Keratinocyte (primary cell): ENCODE measurements around the gene N4BP2L1. TPM values are rescaled to one million over a fixed set of nuclear protein-coding genes. Genes with fewer than 3 reads are reported as not detected.

Source experiments
- DNase-seq: peaks from one replicate; pipeline ENCODE4 v3.0.0-alpha.2; 2011; ENCODE audit warnings: low read depth, missing footprints, low spot score
- FAIRE-seq: peaks from 2 replicates; lab custom pipeline; 2011; peaks lifted over from hg19 to GRCh38; lab: Jason Lieb, UNC
- H2AFZ ChIP-seq: 2 replicates; pipeline ENCODE4 v1.6.0; 2012; ENCODE audit warnings: low read length, control low read depth, inconsistent platforms; ENCODE audit not compliant: control insufficient read depth
- H3K27ac ChIP-seq: 2 replicates; pipeline ENCODE4 v1.5.1; 2011; ENCODE audit warnings: low read length; ENCODE audit not compliant: control insufficient read depth, insufficient read depth
- H3K27me3 ChIP-seq: 3 replicates; pipeline ENCODE4 v1.6.0; 2011; ENCODE audit warnings: low read length; ENCODE audit not compliant: control insufficient read depth, insufficient read depth; ENCODE audit errors: extremely low read depth
- H3K36me3 ChIP-seq, 2 experiments: 2 replicates in 1 of 2; 3 replicates in 1 of 2; pipeline ENCODE4 v1.5.1; 2011; ENCODE audit warnings: low read length in 2 of 2, mild to moderate bottlenecking in 1 of 2; ENCODE audit not compliant: control insufficient read depth in 2 of 2, insufficient read depth in 2 of 2; ENCODE audit errors: extremely low read depth in 1 of 2
- H3K4me1 ChIP-seq: 3 replicates; pipeline ENCODE4 v1.5.1; 2011; ENCODE audit warnings: low read length; ENCODE audit not compliant: control insufficient read depth, insufficient read depth; ENCODE audit errors: extremely low read depth
- H3K4me2 ChIP-seq: 3 replicates; pipeline ENCODE4 v1.6.0; 2011; ENCODE audit warnings: low read depth, low read length; ENCODE audit not compliant: control insufficient read depth, insufficient read depth; ENCODE audit errors: extremely low read depth
- H3K4me3 ChIP-seq, 3 experiments: fragments of 200-600 bp in 1 of 3; sonication (generic) in 1 of 3; 2 replicates in 2 of 3; 3 replicates in 1 of 3; pipeline ENCODE4 v1.5.1; 2011 to 2016; ENCODE audit warnings: low read length in 3 of 3, mild to moderate bottlenecking in 3 of 3, control low read depth in 2 of 3, inconsistent platforms in 1 of 3, low read depth in 1 of 3, mixed read lengths in 1 of 3, mixed run types in 1 of 3, moderate library complexity in 1 of 3; ENCODE audit not compliant: control insufficient read depth in 2 of 3, insufficient read depth in 2 of 3; ENCODE audit errors: extremely low read depth in 1 of 3
- H3K79me2 ChIP-seq: 2 replicates; pipeline ENCODE4 v1.6.0; 2012; ENCODE audit warnings: low read length; ENCODE audit not compliant: control insufficient read depth, insufficient read depth
- H3K9ac ChIP-seq: 3 replicates; pipeline ENCODE4 v1.6.0; 2011; ENCODE audit warnings: low read length; ENCODE audit not compliant: control insufficient read depth, insufficient read depth; ENCODE audit errors: extremely low read depth
- H3K9me1 ChIP-seq: 3 replicates; pipeline ENCODE4 v1.6.0; 2011; ENCODE audit warnings: low read length; ENCODE audit not compliant: control insufficient read depth, insufficient read depth; ENCODE audit errors: extremely low read depth
- H3K9me3 ChIP-seq: 2 replicates; pipeline ENCODE4 v1.5.1; 2012; ENCODE audit warnings: low read depth, low read length; ENCODE audit not compliant: control insufficient read depth
- H4K20me1 ChIP-seq: 3 replicates; pipeline ENCODE4 v1.6.0; 2011; ENCODE audit warnings: low read length; ENCODE audit not compliant: control insufficient read depth, insufficient read depth; ENCODE audit errors: extremely low read depth
- CTCF ChIP-seq, 3 experiments: IDR thresholded peaks in 1 of 3; conservative IDR thresholded peaks in 1 of 3; optimal IDR thresholded peaks in 1 of 3; 2 replicates in 2 of 3; 3 replicates in 1 of 3; pipeline versions ENCODE3 to v1.5.1; 2011; ENCODE audit warnings: low read length in 3 of 3, mild to moderate bottlenecking in 3 of 3, moderate library complexity in 2 of 3, control low read depth in 1 of 3, inconsistent platforms in 1 of 3; ENCODE audit not compliant: insufficient read depth in 2 of 3; ENCODE audit errors: extremely low read depth in 1 of 3
- EZH2 ChIP-seq: IDR thresholded peaks from one replicate; pipeline ENCODE4 v1.6.1; 2012; ENCODE audit warnings: inconsistent platforms, mild to moderate bottlenecking, low read length, moderate library complexity
- dilution Hi-C: fragments of 300-500 bp; cut with MboI; formaldehyde crosslinking; loops from one replicate; pipeline ENCODE4 v1.7.0; 2020; ENCODE audit warnings: low sequenced_read_pairs; ENCODE audit not compliant: extremely low pct_ligation_motif_present
- polyA plus RNA-seq, 5 experiments: library from polyadenylated mRNA; depleted of rRNA in 3 of 5; stranded (reverse) in 3 of 5; stranded (forward) in 1 of 5; unstranded in 1 of 5; fragments of >200 nt; gene quantifications; 1 replicate in 1 of 5; 2 replicates in 3 of 5; 3 replicates in 1 of 5; pipeline versions ENCODE4 v1.2.1 to v1.2.3, GENCODE V29; 2011 to 2012; ENCODE audit warnings: missing spikeins in 2 of 5, low read depth in 1 of 5, low replicate concordance in 1 of 5

N4BP2L1 gene
- polyA plus RNA-seq, 1 donor (not counting 4 experiments of a cell fraction or from before 2014, with no cell fraction given) = 1.3 TPM

- H3K9me1 ChIP-seq = no peaks in the 10 kb centered on the region
- no peak for TF ChIP-seq CTCF (optimal IDR thresholded peaks at IDR 0.05 in 1 of 3, IDR thresholded peaks at IDR 0.05 in 1 of 3, conservative IDR thresholded peaks at IDR 0.05 in 1 of 3; ENCODE audit: extremely low read depth in 1 of 3, insufficient read depth in 2 of 3, low read length in 3 of 3)
- no peak for TF ChIP-seq EZH2
- no peaks in the 10 kb centered on the region for H3K9me3 ChIP-seq
Measured at GRCh38 chr13:32378012-32378411, 49.9 kb downstream of the N4BP2L1 start.

GRCh38 chr13:32376642-32377415, 51.1 kb downstream of the N4BP2L1 start:
- Histone ChIP-seq H3K27ac (no peak overlapping the region), H3K4me3 (no peak overlapping the region), H3K79me2 (no peaks in the 10 kb centered on the region), H3K27me3 (no peaks in the 10 kb centered on the region), H3K9me1 (no peaks in the 10 kb centered on the region), H4K20me1 (no peaks in the 10 kb centered on the region), H3K4me1 (no peaks in the 10 kb centered on the region), H2AFZ (no peak overlapping the region), H3K9ac (no peak overlapping the region), H3K9me3 (no peaks in the 10 kb centered on the region), H3K4me2 (no peak overlapping the region), H3K36me3 (no peaks in the 10 kb centered on the region)
- TF ChIP-seq CTCF (optimal IDR thresholded peaks at IDR 0.05 in 1 of 3, IDR thresholded peaks at IDR 0.05 in 1 of 3, conservative IDR thresholded peaks at IDR 0.05 in 1 of 3; ENCODE audit: extremely low read depth in 1 of 3, insufficient read depth in 2 of 3, low read length in 3 of 3) (no peak), EZH2 (no peak)
- dilution Hi-C loops = no loop called here
- FAIRE-seq (no peak), DNase-seq (no peak)

More at GRCh38 chr13:32378012-32378411, 49.9 kb downstream of the N4BP2L1 start:
- DNase-seq = no peak
- Histone ChIP-seq H3K4me3 (no peak overlapping the region), H3K4me2 (no peak overlapping the region), H3K27ac (no peak overlapping the region), H3K36me3 (no peaks in the 10 kb centered on the region), H3K27me3 (no peaks in the 10 kb centered on the region), H4K20me1 (no peaks in the 10 kb centered on the region), H2AFZ (no peak overlapping the region), H3K4me1 (no peaks in the 10 kb centered on the region), H3K9ac (no peak overlapping the region), H3K79me2 (no peaks in the 10 kb centered on the region)
- dilution Hi-C loops = no loop called here
- FAIRE-seq = no peak
